ENCODE measurements around the gene SYNE1.

DNA sequence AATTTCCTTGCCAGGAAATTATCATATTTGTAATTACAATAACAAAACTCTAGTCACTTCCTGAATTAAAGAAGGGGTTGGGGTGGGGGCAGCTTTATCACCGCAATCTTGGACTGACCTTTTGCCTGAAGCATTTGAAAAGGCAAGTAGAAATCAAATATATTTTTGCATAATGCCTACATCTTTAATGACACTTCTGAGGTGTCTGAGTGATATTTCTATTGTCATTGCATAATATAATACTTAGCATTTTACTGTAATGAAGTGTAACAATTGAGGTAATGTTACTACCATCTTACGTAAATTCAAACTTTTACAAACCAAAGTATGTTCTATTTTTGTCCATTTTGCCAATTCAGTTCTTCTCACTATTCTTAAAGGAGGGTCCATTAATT lies 65.2 kb downstream of the SYNE1 start:
- TF ChIP-seq, protein P1, sequence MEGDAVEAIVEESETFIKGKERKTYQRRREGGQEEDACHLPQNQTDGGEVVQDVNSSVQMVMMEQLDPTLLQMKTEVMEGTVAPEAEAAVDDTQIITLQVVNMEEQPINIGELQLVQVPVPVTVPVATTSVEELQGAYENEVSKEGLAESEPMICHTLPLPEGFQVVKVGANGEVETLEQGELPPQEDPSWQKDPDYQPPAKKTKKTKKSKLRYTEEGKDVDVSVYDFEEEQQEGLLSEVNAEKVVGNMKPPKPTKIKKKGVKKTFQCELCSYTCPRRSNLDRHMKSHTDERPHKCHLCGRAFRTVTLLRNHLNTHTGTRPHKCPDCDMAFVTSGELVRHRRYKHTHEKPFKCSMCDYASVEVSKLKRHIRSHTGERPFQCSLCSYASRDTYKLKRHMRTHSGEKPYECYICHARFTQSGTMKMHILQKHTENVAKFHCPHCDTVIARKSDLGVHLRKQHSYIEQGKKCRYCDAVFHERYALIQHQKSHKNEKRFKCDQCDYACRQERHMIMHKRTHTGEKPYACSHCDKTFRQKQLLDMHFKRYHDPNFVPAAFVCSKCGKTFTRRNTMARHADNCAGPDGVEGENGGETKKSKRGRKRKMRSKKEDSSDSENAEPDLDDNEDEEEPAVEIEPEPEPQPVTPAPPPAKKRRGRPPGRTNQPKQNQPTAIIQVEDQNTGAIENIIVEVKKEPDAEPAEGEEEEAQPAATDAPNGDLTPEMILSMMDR (IDR thresholded peaks at IDR 0.05; ENCODE audit: poor library complexity, severe bottlenecking): no peak
- TF ChIP-seq POLR2AphosphoS5 (IDR thresholded peaks at IDR 0.05) (no peak), RAD21 (conservative IDR thresholded peaks at IDR 0.05) (no peak)
